Measurements from ENCODE around the gene EPC1. TPM values are rescaled to one million over a fixed set of nuclear protein-coding genes. Genes with fewer than 3 reads are reported as not detected.

EPC1 gene
- total RNA-seq, 2 experiments from 2014 or later = 173 to 181 TPM

GRCh38 chr10:32390193-32390592 lies 43.2 kb upstream of the EPC1 start:
- Histone ChIP-seq H3K36me3 (ENCODE audit: insufficient read depth, low read length) (no peaks in the 10 kb centered on the region), H3K4me1 (ENCODE audit: insufficient read depth, low read length) (peaks cover 8% of the 10 kb centered on the region), H3K9me3 (ENCODE audit: control insufficient read depth in 1 of 2, insufficient read depth in 1 of 2, low read length in 2 of 2) (no peaks in the 10 kb centered on the region), H3K4me3 (ENCODE audit: low read length) (no peak overlapping the region), H3K27me3 (ENCODE audit: control insufficient read depth in 1 of 2, insufficient read depth in 2 of 2, low read length in 2 of 2) (no peaks in the 10 kb centered on the region), H3K27ac (ENCODE audit: low read depth in 1 of 2, low read length in 2 of 2) (no peak overlapping the region)
- Mint-ChIP-seq H3K36me3 (ENCODE audit: low read depth) (no peaks in the 10 kb centered on the region), H3K9me3 (peaks cover 8% of the 10 kb centered on the region), H3K4me3 (no peak overlapping the region), H3K27ac (no peak overlapping the region), H3K27me3 (no peaks in the 10 kb centered on the region), H3K4me1 (ENCODE audit: low read depth) (peaks cover 10% of the 10 kb centered on the region)
- intact Hi-C loops (cut with DNase I, micrococcal nuclease) = no loop called here
- no peak for ATAC-seq (ENCODE audit: poor library complexity)
- ChIA-PET CTCF (no interaction called here), POLR2A (interaction anchor here (3.5 kb wide), 1 partner anchor 12 kb away, joined by 15 read pairs; no protein-coding TSS in a partner anchor)
- no peak for DNase-seq
- TF ChIP-seq CTCF (IDR thresholded peaks at IDR 0.05) = no peak

GRCh38 chr10:32388258-32389027 lies 41.5 kb upstream of the EPC1 start:
- Histone ChIP-seq H3K27ac (ENCODE audit: low read depth in 1 of 2, low read length in 2 of 2) (no peak overlapping the region), H3K4me1 (ENCODE audit: insufficient read depth, low read length) (peaks cover 8% of the 10 kb centered on the region), H3K27me3 (ENCODE audit: control insufficient read depth in 1 of 2, insufficient read depth in 2 of 2, low read length in 2 of 2) (no peaks in the 10 kb centered on the region), H3K4me3 (ENCODE audit: low read length) (no peak overlapping the region), H3K36me3 (ENCODE audit: insufficient read depth, low read length) (no peaks in the 10 kb centered on the region), H3K9me3 (ENCODE audit: control insufficient read depth in 1 of 2, insufficient read depth in 1 of 2, low read length in 2 of 2) (no peaks in the 10 kb centered on the region)
- ATAC-seq (ENCODE audit: poor library complexity) = no peak
- H3K4me1 Mint-ChIP-seq (ENCODE audit: low read depth) = peaks cover 10% of the 10 kb centered on the region
- TF ChIP-seq CTCF (IDR thresholded peaks at IDR 0.05) = no peak
- DNase-seq = no peak
- intact Hi-C loops (cut with DNase I, micrococcal nuclease) = loop anchor here in 1 of 2 experiments (10.0 kb wide), 2 partner anchors 566 to 736 kb away; partner anchors contain the start of gene ITGB1
- no peak overlapping the region for H3K4me3 Mint-ChIP-seq
- POLR2A ChIA-PET = interaction anchor here (1.0 to 2.9 kb wide), 3 partner anchors 10 to 57 kb away, joined by 3 to 22 read pairs (median 6); partner anchors contain the start of gene CCDC7
- CTCF ChIA-PET = interaction anchor here (1.9 kb wide), 1 partner anchor 11 kb away, joined by 7 read pairs; no protein-coding TSS in a partner anchor
- no peaks in the 10 kb centered on the region for H3K36me3 Mint-ChIP-seq (ENCODE audit: low read depth)
- no peak overlapping the region for H3K27ac Mint-ChIP-seq
- no peaks in the 10 kb centered on the region for H3K27me3 Mint-ChIP-seq
- H3K9me3 Mint-ChIP-seq = peaks cover 8% of the 10 kb centered on the region

DNA sequence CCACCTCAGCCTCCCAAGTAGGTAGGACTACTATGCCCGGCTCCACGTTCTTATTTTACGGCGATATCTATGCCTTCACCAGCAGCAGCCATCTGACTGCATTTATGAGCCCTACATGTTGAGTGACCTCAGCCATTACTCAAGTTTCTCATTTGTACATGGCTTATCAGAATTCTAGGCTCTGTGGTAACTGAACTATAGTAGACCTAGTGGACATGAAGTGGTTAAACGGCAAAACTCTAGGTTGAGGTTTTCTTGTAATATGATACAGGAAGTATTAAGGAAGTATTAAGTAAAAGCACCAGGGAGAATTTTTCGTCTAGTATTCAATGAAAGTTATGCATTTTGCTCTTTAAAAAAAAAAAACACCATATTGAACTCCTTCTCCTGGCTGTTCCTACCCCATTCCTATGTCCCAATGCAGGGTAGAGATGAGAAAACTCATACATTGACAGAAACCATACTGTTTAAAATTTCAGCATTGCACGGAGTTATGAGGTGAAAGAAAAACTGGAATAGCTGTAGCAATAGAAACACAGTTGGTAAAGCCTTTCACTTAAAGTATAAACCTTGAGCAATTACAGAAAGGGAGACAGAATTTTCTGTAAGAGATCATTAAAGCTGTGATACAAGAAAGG lies 39.8 kb upstream of the EPC1 start:
- H3K4me3 Mint-ChIP-seq = peak overlapping the region; percentile 0
- H3K9me3 ChIP-seq (ENCODE audit: control insufficient read depth in 1 of 2, insufficient read depth in 1 of 2, low read length in 2 of 2) = no peaks in the 10 kb centered on the region
- H3K27me3 ChIP-seq (ENCODE audit: control insufficient read depth in 1 of 2, insufficient read depth in 2 of 2, low read length in 2 of 2) = no peaks in the 10 kb centered on the region
- H3K4me1 ChIP-seq (ENCODE audit: insufficient read depth, low read length) = peaks cover 8% of the 10 kb centered on the region
- peaks cover 10% of the 10 kb centered on the region for H3K4me1 Mint-ChIP-seq (ENCODE audit: low read depth)
- H3K4me3 ChIP-seq (ENCODE audit: low read length) = no peak overlapping the region
- CTCF ChIA-PET = interaction anchor here (1.9 kb wide), 1 partner anchor 9 kb away, joined by 7 read pairs; no protein-coding TSS in a partner anchor
- POLR2A ChIA-PET = interaction anchor here (2.9 kb wide), 1 partner anchor 9 kb away, joined by 22 read pairs; no protein-coding TSS in a partner anchor
- no peaks in the 10 kb centered on the region for H3K27me3 Mint-ChIP-seq
- ATAC-seq (ENCODE audit: poor library complexity) = no peak
- intact Hi-C loops (cut with DNase I, micrococcal nuclease) = loop anchor here in 1 of 2 experiments (10.0 kb wide), 2 partner anchors 568 to 738 kb away; partner anchors contain the start of gene ITGB1
- DNase-seq = no peak
- no peaks in the 10 kb centered on the region for H3K36me3 ChIP-seq (ENCODE audit: insufficient read depth, low read length)
- H3K9me3 Mint-ChIP-seq = peaks cover 5% of the 10 kb centered on the region
- no peak for TF ChIP-seq CTCF (IDR thresholded peaks at IDR 0.05)
- no peak overlapping the region for H3K27ac Mint-ChIP-seq
- H3K36me3 Mint-ChIP-seq (ENCODE audit: low read depth) = no peaks in the 10 kb centered on the region
- H3K27ac ChIP-seq (ENCODE audit: low read depth in 1 of 2, low read length in 2 of 2) = no peak overlapping the region
